Measurements from ENCODE around the gene RBMS3.

The RBMS3 gene

DNA sequence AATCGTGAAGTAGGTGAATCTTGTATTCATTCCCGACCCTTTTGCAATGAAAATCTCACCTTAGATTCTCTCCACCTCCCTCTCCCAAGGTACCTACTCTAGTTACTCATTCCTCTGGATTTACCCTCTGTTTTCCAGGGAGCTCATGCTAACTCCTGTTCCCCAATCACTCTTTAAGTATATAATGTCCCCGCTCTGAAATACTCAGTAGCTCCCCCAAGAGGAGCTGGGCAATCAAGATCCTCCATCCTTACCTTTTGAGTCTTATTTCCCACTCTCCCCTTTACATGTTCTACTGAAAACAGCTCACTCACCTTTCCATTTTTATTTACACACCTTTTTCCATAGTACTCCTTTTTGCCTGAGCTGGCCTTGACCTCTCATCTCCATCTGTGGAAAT, 599.9 kb downstream of the RBMS3 start:
- TF ChIP-seq, protein P1, sequence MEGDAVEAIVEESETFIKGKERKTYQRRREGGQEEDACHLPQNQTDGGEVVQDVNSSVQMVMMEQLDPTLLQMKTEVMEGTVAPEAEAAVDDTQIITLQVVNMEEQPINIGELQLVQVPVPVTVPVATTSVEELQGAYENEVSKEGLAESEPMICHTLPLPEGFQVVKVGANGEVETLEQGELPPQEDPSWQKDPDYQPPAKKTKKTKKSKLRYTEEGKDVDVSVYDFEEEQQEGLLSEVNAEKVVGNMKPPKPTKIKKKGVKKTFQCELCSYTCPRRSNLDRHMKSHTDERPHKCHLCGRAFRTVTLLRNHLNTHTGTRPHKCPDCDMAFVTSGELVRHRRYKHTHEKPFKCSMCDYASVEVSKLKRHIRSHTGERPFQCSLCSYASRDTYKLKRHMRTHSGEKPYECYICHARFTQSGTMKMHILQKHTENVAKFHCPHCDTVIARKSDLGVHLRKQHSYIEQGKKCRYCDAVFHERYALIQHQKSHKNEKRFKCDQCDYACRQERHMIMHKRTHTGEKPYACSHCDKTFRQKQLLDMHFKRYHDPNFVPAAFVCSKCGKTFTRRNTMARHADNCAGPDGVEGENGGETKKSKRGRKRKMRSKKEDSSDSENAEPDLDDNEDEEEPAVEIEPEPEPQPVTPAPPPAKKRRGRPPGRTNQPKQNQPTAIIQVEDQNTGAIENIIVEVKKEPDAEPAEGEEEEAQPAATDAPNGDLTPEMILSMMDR (IDR thresholded peaks at IDR 0.05; ENCODE audit: extremely low read depth, insufficient read depth, missing control alignments) = no peak
- in situ Hi-C loops (cut with MboI; ENCODE audit: low pct_unique_long_range_greater_than_20kb, low sequenced_read_pairs, unreplicated experiment) = no loop called here
- DNase-seq (ENCODE audit: low spot score) = no peak

DNA sequence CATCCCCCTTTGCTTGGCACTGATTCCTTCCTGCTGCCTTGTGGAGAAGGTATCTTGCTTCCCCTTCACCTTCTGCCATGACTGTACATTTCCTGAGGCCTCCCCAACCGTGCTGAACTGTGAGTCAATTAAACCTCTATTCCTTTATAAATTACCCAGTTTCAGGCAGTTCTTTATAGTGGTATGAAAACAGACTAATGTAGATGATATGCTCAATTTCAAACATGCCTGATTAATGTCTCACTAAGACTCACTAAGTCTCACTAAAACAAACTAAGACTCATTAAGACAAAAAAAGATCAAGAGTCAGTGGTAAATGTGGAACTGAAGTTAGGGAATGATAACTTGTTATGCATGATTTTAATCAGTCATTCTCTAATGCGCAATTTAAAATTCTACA, 606.6 kb downstream of the RBMS3 start:
- TF ChIP-seq, protein P1 (IDR thresholded peaks at IDR 0.05; ENCODE audit: extremely low read depth, insufficient read depth, missing control alignments) = no peak
- DNase-seq (ENCODE audit: low spot score) = no peak
- in situ Hi-C loops (cut with MboI; ENCODE audit: low pct_unique_long_range_greater_than_20kb, low sequenced_read_pairs, unreplicated experiment) = no loop called here

DNA sequence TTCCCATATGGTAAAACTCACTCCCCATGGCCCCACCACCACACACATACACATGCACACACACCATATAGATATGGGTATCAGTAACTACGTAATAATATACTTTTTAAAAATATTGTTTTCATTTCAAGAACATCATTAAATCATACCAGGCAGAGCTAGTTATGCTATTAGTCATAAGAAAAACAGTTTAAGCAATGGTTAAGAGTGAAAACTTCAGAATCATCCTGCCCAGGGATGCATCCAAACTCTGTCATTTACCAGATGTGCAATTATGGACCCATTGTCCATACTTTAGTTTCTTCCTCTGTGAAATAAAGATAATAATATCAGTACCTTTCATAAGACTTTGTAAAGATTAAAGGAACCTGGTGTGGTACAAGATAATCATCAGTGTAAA, 608.3 kb downstream of the RBMS3 start:
- in situ Hi-C loops (cut with MboI; ENCODE audit: low pct_unique_long_range_greater_than_20kb, low sequenced_read_pairs, unreplicated experiment) = no loop called here
- TF ChIP-seq, protein P1 (IDR thresholded peaks at IDR 0.05; ENCODE audit: extremely low read depth, insufficient read depth, missing control alignments) = no peak
- no peak for DNase-seq (ENCODE audit: low spot score)

DNA sequence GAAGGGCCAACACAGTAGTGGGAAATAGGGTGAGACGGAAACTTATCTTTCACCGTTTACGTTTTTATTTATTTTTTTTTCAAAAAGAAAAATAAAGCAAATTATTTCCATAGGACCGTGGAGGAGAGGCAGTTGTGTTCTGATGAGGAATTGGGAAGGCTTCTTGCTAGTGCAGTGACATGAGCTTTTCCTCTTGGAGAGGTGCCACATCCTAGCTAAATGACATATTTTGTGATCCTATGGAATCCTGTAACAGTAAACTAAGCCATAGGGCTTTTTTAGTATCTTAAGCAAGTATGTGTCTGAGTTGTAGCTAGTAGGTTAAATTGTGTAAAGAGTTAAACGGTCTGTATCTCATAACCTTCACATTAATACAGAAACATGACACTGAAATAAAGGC, 609.9 kb downstream of the RBMS3 start:
- TF ChIP-seq, protein P1 (IDR thresholded peaks at IDR 0.05; ENCODE audit: extremely low read depth, insufficient read depth, missing control alignments) = no peak
- no peak for DNase-seq (ENCODE audit: low spot score)
- in situ Hi-C loops (cut with MboI; ENCODE audit: low pct_unique_long_range_greater_than_20kb, low sequenced_read_pairs, unreplicated experiment) = no loop called here

DNA sequence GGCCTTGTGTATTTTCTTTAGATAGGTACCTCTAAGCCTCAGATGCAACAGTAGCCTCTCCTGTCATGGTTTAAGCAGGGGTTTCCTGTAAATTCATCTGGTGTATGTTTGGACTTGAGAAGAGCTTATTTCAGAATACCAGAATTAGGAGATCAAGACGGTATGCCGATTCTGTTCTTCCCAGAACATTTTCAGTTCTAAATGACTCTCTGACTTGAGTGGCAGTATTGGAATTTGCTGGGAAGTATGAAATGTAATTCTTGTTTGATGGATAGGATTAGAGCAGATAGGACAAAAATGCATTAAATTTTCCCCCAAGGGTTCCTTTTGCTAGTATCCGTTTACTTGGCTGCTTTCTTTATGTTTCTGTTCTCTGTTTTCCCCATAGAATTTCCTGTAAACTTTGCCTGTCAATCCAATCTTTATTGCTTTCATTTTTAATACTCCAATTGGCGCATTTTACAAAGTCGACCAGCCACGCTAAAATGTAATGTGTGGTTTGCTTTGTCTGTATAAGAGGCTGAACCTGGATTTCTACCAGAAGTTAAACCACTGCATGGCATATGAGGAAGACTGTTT, 612.2 kb downstream of the RBMS3 start:
- TF ChIP-seq, protein P1 (IDR thresholded peaks at IDR 0.05; ENCODE audit: extremely low read depth, insufficient read depth, missing control alignments) = no peak
- no peak for DNase-seq (ENCODE audit: low spot score)
- in situ Hi-C loops (cut with MboI; ENCODE audit: low pct_unique_long_range_greater_than_20kb, low sequenced_read_pairs, unreplicated experiment) = no loop called here

DNA sequence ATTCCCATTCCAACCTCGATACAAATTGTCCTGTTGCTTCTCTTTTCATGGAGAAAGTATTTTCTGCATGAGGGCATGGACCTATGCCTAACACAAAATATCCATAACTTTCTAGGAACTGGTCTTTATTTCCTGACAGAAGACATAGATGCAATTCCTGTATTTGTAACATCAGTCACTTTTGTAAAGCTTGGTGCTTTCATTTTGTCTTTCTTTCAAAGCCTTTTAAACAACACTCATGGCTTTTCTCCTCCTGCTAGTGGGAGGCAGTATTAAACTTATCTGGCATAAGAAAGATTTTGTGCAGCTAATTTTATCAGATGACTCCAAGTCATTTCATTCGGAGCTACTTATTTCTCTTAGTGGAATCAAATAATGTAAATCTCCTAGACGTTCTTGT, 616.0 kb downstream of the RBMS3 start:
- TF ChIP-seq, protein P1 (IDR thresholded peaks at IDR 0.05; ENCODE audit: extremely low read depth, insufficient read depth, missing control alignments) = no peak
- in situ Hi-C loops (cut with MboI; ENCODE audit: low pct_unique_long_range_greater_than_20kb, low sequenced_read_pairs, unreplicated experiment) = no loop called here
- DNase-seq (ENCODE audit: low spot score) = no peak
